SKM-1 treated with dmso at 0.1 percent for 144 hours (cell line): Measurements from ENCODE around the gene ZNF565.
"Not testable (repeated sequence)": the region's sequence is repeated elsewhere in the genome, so short reads cannot be mapped to it uniquely, and the experiment has no call there.

ENCODE experiments used
- DNase-seq: peaks from one replicate; lab custom pipeline; 2025; ENCODE audit not compliant: unreplicated experiment; lab: John Stamatoyannopoulos, UW

ZNF565 gene

DNA sequence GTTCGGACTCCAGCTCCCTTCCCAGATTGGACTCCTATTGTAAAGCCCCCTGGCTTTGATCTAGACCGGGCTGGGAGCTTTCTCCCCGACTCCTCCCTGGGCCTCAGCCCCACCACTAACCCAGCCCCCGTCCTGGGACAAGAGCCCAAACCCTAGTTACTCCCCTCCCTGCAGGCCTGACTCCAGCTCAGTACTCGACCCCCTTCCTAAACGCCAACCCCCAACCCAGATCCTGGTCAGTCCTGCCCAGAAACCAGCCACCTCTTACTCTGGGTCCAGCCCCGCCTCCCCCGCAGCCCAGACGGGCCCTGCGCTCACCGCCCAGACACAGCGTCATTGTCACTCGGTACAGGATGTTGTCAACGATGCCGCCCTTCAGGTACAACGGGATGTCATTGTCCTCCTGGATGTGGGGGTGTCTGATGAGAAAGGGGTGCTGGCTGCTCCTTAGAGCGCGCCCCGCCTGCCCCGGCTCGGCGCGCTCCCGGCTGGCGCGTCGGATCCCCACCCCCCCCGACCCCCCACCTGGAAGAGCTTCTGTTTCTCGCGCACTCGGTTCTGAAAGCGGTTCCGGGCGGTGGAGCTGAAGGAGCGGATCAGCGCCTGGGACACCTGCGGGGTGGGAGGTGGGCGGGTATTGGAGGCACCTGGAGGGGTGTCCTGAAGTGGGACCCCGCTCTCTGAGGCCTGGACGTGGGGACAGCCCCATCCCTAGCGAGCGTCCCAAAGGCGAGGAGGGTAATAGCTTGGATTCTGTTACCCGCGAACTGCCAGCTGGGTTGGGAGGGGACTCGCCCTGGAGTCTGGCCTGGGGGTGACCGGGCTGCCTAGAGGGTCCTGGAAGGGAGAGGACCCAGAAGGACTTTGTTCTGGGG lies 63.1 kb downstream of the ZNF565 start:
- DNase-seq: no peak

DNA sequence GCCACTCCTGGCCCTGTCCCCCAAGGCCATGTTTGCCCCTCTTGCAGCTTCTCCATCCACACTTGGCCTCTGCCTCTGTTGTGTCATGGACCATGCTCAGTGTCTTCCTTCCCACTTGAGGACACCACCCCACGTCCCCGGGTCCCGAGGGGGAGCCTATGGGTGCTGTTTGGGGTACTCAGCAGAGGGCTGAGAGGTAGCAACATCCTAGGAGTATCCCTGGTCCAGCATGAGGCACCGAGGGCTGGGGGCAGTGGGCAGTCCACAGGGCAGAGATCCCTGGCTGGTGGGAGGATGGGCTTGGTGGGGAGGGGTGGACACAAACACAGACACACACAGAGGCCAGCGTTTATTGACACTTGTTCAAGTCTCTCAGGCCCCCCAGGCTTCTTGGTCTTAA lies 63.9 kb downstream of the ZNF565 start:
- DNase-seq: no peak

DNA sequence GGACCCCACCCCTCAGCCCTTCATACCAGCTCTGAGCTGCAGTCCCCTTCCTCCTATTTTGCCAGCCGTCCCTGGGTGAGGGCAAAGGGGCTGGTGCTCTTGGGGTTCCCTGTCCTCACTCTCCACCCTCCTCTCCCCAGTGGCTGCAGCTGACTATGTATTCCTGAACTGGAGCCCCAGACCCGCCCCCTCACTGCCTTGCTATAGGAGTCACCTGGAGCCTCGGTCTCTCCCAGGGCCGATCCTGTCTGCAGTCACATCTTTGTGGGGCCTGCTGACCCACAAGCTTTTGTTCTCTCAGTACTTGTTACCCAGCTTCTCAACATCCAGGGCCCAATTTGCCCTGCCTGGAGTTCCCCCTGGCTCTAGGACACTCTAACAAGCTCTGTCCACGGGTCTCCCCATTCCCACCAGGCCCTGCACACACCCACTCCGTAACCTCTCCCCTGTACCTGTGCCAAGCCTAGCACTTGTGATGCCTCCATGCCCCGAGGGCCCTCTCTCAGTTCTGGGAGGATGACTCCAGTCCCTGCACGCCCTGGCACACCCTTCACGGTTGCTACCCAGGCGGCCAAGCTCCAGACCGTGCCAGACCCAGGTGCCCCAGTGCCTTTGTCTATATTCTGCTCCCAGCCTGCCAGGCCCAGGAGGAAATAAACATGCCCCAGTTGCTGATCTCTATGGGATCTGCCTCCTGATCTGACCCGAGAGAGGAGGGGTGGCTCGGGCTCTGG lies 64.6 kb downstream of the ZNF565 start:
- DNase-seq: no peak

DNA sequence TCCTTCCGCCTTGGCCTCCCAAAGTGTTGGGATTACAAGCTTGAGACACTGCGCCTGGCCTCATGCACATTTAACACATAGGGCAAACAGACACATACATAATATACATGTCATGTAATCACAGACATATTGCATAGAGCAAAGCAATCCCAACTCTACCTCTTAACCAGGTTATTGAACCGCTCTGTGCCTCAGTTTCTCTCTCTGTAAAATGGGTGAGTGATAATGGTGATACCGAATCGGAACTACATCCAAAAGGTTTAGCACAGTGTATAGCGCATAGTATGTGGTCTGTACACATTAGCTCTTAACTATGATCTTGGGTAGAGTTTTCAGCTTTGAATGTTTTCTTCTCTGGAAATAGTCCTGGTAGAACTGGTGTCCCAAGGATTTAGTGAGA lies 69.8 kb downstream of the ZNF565 start:
- DNase-seq: no peak

DNA sequence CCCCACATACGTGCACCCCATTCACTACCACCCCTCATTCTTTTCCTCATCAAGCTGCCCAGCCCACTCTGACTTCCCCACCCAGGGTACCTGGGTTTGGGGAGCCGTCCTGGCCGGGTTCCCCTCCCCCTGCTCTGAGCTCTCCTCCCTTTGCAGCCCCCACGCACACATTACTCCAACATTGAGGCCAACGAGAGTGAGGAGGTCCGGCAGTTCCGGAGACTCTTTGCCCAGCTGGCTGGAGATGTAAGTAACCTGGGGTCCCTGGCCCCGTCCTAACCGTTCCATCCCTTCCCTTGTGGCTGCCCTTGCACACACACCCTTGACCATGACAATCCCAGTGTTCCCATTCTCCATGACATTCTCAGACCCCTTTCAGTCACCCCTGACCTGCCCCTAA lies 72.0 kb downstream of the ZNF565 start:
- DNase-seq: no peak

DNA sequence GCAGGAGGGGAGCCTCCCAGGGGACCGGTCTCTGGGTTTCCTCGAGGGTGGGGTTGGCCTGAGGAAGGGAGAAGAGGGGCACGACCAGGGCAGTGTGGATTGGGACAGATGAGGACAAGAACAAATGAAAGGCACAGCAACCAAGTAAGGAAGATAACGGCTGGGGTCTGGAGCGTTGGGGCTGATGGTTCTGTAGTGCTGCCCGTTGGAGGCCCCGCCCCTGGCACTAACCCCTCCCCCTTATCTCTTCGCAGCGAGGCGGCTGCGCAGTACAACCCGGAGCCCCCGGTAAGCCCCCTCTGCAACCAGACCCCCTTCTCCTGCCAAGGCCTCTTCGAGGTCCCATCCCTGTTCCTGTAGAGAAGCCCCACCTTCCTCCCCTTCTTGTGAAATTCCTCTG lies 72.4 kb downstream of the ZNF565 start:
- DNase-seq: no peak

DNA sequence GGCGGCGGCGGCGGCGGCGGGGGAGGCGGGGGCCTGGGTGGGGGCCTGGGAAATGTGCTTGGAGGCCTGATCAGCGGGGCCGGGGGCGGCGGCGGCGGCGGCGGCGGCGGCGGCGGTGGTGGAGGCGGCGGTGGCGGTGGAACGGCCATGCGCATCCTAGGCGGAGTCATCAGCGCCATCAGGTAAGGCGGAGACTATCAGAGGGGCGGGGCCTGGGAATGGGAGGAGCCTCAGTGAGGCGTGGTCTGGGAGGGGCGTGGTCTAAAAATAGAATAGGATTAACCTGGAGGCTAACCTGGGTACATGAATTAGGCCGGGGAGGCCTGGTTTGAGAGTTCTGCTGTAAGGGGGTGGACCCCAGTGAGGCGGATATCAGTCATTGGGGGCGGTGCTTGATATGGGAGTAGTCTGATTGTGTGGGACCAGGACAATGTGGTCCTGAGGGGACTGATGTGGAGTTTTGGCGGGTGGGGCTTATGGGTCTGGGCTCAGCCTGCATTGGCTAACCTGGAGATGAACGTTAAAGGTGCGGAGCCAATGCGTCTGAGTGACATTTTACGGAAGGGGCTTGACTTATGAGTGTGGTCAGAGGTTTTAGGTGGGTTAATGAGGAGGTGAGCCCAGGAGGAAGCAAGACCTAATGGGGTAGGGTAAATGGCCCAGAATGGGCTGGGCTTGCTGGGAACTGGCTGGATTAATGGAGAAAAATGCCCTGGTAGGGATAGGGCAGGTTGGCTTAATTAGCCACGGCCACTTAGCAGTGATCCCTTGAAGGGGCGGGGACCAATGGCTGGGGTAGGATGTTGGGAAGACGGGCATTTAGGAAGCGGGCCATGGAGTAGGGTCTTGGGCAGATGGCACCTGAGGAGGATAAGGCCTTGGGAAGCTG lies 73.2 kb downstream of the ZNF565 start:
- DNase-seq: peak; percentile 78

DNA sequence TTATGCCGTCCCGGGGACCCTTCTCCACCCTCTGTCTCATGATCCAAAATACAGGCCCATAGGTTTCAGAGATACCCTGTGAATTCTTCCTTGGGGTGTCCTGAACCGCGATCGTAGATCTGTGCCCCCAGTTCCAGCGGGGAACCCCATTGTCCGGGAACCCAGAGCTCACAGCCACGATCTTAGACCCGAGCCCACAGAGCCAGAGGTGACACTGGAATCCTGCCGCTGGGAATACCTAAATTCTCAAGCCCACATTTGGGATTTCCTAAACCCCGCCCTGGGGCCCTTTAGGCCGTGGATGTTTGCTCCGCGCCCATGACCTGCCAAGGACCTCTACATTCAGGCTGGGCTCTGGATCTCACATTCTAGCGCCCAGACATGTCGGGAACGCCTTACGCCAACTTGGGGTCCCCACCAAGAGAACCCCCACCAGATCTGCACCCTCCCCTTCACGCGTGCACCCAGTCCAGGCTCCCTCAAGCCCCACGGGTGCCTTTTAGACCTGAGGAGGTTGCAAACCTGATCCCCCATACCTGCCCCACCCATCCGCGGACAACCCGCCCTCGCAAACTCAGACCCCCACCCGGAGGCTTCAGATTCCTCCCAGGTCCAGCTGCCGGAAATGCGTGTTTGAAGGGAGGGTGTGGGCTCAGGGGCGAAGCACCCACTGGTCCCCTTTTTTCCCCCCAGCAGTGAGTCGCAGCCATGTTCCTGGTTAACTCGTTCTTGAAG lies 74.0 kb downstream of the ZNF565 start:
- DNase-seq: peak; percentile 18

DNA sequence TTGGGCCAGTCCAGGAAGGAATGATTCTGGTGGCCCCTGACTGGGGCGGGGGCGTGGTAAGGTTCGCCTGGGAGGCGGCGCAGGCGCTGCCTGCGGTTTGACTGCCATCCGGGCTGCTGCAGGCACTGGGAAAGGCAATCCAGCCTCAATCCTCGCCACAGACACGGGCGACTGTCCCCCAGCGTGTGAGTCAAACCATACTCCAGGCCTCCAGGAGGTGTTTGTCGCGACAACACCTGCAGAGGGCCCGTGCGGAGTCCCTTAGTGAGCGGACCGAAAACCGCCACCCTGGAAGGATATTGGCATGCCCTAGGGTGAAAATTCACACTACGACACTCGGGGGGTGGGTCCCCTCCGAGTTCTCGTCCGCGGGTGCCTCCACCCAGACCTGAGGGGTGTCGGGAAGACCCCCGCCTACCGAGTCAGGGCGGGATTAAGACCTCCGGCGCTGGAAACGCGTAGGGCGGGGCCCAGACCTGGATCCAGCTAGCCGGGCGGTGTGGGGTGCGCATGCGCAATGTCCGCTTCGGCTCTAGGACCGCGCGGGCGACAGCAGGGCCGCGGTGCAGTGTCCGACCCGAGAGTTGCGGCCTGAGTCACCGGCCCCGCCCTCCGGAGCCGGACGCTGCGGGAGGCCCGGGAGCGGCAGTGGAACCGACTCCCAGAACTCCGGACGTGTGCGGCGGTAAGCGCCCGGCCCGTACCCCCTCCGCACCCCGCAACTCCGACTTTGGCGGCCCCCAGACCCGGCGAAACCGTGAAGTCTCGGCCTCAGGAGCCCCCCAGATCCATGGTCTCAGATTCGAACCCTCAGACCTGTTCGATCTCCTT lies 74.8 kb downstream of the ZNF565 start, which contains the start of gene CAPNS1:
Gene CAPNS1 (plus strand): TSS at position 594 of the 831 bp plus-strand sequence. CDS start 946 bp downstream, outside the sequence.
- peak; percentile 89 for DNase-seq

DNA sequence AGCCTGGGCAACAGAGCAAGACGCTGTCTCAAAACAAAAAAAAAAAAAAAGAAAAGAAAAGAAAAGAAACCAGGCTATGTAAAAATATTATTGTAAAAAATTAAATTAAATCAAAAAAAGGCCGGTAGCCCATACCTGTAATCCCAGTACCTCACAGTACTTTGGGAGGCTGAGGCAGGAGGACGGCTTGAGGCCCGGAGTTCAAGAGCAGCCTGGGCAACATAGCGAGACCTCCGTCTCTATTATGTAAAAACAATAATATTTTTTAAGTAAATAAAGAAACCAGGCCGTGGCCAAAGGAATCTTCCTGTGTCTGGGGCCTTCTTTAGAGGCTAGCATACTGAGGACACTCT lies 75.4 kb downstream of the ZNF565 start:
- no peak for DNase-seq

DNA sequence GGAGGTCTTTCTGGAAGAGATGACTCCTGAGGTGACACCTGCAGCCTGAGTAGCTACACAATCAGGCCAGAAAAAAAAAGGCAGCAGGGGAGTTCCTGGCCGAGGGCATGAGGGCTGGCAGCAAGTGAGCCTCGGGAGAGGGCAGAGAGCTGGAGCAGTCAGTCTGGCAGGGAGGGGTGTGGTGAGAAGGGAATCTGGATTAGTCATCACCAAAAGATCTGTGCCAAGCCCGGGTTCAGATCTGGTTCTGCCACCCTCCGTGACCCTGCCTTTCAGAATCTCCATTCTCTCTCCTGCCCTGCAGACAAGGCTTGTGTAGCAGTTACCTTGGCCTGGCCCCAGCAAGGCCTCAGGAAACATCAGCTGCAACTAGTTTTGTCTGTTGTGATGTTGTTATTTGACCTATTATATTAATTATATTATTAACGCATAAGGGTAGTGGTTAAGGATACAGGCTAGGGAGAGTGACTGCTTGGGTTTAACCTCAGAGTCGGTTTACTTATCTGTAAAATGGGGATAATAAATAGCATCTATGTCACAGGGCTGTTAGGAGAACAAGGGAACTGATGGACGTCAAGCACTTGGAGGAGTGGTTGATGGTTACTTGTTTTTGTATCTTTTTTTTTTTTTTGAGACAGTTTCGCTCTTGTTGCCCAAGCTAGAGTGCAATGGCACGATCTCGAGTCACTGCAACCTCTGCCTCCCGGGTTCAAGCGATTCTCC lies 77.3 kb downstream of the ZNF565 start:
- no peak for DNase-seq

DNA sequence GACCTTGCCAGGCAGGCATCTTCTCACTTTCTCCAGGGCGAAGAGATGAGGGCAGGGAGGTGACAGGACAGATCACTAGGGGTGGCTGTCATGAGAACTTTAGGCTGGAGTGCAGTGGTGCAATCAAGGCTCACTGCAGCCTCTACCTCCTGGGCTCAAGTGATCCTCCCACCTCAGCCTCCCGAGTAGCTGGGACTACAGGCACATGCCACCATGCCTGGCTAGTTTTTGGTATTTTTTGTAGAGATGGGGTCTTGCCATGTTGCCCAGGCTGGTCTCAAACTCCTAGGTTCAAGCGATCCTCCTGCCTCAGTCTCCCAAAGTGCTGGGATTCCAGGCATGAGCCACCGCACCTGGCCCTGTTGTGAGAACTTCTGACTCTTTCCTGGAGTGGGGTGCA lies 79.6 kb downstream of the ZNF565 start:
- DNase-seq: not testable (repeated sequence)
